Stimulated activated CD8-positive, alpha-beta memory T cell treated with anti-CD3 and anti-CD28 coated beads, Interleukin-7, amount 100 ng/mL, for 24 hours (primary cell): Measurements from ENCODE around the gene CHD9.
A peak's percentile ranks its signal among the peaks of the same experiment; 100 is the strongest.
"Not testable (repeated sequence)": the region's sequence is repeated elsewhere in the genome, so short reads cannot be mapped to it uniquely, and the experiment has no call there.

Experiments used
- DNase-seq: peaks from one replicate; pipeline ENCODE4 v3.0.0-alpha.2; 2020; ENCODE audit warnings: low read depth

Gene CHD9, protein sequence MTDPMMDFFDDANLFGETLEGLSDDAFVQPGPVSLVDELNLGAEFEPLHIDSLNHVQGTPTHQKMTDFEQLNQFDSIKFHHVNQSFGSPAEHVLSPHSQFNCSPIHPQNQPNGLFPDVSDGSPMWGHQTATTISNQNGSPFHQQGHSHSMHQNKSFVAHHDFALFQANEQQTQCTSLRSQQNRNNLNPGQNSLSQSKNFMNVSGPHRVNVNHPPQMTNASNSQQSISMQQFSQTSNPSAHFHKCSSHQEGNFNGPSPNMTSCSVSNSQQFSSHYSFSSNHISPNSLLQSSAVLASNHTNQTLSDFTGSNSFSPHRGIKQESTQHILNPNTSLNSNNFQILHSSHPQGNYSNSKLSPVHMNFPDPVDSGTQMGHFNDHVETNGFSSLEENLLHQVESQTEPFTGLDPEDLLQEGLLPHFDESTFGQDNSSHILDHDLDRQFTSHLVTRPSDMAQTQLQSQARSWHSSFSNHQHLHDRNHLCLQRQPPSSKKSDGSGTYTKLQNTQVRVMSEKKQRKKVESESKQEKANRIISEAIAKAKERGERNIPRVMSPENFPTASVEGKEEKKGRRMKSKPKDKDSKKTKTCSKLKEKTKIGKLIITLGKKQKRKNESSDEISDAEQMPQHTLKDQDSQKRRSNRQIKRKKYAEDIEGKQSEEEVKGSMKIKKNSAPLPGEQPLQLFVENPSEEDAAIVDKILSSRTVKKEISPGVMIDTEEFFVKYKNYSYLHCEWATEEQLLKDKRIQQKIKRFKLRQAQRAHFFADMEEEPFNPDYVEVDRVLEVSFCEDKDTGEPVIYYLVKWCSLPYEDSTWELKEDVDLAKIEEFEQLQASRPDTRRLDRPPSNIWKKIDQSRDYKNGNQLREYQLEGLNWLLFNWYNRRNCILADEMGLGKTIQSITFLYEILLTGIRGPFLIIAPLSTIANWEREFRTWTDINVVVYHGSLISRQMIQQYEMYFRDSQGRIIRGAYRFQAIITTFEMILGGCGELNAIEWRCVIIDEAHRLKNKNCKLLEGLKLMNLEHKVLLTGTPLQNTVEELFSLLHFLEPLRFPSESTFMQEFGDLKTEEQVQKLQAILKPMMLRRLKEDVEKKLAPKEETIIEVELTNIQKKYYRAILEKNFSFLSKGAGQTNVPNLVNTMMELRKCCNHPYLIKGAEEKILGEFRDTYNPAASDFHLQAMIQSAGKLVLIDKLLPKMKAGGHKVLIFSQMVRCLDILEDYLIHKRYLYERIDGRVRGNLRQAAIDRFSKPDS (N-terminal part only)

DNA sequence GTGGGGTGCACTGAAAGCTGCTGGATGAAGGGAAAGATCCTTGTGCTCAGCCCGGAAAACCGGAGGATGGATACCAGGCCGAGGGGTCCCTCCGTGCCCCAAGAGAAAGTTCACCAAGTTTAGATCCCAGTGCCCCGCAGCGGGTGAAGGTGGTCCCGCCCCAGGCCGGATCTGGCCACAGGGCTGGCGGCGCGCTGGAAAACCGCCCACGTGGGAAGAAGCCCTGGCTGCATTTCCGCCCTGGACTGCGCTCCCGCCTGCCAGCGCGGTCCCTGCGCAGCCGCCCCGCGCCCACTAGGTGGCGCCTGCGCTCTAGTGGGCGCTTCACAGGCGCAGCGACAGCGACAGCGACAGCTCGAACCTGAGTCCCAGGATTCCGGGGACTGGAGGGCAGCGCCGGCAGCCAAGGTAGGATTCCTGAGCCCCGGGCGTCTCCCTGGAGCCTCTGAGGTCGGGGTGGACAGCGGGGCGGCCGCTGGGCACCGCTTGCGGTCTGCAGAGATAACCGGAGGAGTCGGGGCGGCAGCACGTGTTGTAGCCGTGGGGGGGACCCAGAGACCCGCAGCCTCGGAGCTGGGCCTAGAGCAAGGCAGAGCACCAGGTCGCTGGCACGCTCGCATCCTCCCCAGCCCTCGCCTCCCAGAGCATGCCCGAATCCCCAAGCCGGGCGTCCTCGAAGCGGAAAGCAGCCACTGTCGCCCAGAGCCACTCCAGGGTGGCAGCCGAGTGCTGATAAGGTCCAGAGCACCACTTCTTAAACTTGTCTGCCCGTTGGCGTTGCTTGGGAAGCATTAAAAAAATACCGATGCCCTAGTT lies at the start of gene CHD9:
Gene CHD9 (plus strand): TSS at position 322 of the 816 bp plus-strand sequence. CDS start 101,099 bp downstream, outside the sequence.
- DNase-seq: peak; percentile 33

GRCh38 chr16:53007095-53007494 lies 47.7 kb upstream of the CHD9 start:
- no peak for DNase-seq

- no peak for DNase-seq
Measured at GRCh38 chr16:53014287-53014686, 40.5 kb upstream of the CHD9 start.

GRCh38 chr16:53018834-53019416 lies 35.9 kb upstream of the CHD9 start:
- DNase-seq: no peak

DNA sequence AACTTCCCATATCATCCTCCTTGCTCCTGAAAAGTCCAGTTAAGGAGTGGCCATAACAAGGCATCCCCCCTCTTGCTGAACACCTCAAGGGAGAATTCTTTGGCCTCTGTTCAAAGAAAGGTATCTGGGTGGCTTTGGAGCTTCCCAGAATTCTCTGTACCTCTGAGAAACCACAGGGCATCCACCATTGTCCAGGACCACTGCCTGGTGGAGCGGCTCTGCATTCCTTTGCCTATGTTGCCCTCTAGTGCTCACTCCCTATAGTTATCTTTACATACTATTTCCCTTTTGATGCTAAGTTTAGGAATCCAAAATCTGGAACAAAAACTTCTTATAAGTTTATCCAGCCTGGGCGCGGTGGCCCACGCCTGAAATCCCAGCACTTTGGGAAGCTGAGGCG lies 32.4 kb upstream of the CHD9 start:
- DNase-seq: no peak

DNA sequence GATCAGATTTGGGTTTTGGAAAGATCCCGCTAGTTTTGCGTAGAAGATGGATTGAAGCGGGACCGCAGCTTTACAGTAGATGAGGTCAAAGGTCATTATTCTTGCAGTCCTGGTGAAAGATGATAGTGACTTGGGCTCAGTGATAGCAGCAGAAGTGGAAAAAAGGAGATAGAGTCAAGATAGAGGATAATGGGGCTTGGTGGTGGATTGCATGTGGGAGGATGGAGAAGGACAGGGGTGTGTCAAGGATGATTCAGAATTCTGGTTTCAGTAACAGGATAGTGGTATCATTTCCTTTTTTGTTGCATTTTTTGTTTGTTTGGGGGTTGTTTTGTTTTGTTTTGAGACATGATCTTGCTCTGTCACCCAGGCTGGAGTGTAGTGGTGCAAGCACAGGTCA lies 30.7 kb upstream of the CHD9 start:
- no peak for DNase-seq

- no peak for DNase-seq
Measured at GRCh38 chr16:53029971-53030370, 24.8 kb upstream of the CHD9 start.

DNA sequence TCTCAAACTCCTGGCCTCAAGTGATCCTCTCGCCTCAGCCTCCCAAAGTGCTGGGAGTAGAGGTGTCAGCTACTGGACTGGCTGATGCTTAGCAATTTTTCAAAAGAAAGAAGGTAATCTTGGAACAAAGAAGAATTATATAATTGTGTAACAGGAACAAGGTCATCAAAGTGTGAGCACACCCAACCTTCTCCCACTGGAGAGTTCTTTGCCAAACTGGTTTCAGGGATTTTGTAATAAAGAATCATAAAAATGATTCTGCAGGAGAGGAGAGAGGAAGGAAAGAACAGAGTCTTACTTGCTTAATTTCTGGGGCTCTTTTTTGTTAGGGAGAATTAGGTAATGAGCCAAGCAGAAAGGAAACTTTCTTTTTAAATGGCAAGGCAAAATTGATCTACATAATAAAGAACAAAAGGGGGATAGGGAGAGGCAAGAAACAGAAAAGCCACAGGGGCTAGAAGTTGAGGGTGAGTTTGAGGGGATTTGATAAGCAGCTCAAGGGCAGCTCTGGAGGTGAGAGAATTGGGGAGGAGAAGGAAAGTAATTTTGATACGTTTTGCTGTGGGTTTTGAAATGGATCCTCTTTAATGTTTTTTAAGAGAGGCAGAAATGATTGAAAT lies 23.4 kb upstream of the CHD9 start:
- no peak for DNase-seq

GRCh38 chr16:53034306-53034705 lies 20.5 kb upstream of the CHD9 start:
- no peak for DNase-seq

DNA sequence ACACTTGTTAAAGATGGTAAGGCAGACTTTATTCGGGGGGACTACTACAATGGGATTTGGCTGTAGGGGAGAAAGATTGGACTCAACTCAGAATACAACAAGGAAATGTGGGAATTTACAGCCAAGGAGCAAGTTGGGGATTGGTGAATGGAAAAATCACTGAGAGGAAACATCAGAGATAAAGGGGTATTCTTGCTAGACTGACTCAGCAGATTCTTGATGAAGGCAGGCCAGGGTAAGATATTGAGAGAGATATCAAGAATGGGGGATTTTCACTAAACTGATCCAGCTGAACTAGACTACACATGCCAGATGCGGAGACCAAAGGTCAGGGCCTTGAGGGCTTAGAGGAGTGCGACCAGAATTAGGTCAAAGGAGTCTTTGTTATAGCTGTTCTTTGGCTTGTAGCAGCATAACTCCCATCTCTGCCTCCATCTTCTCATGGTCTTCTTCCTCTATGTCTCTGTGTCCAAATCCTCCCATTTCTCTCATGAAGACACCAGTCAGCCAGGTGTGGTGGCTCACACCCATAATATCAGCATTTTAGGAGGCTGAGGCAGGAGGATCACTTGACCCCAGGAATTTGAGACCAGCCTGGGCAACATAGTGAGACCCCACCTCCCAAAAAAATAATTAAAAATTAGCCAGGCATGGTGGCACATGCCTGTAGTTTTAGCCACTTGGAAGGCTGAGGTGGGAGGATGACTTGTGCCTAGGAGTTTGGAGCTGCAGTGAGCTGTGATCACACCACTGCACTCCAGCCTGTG lies 19.4 kb upstream of the CHD9 start:
- no peak for DNase-seq

GRCh38 chr16:53036066-53036465 lies 18.7 kb upstream of the CHD9 start:
- DNase-seq: no peak

DNA sequence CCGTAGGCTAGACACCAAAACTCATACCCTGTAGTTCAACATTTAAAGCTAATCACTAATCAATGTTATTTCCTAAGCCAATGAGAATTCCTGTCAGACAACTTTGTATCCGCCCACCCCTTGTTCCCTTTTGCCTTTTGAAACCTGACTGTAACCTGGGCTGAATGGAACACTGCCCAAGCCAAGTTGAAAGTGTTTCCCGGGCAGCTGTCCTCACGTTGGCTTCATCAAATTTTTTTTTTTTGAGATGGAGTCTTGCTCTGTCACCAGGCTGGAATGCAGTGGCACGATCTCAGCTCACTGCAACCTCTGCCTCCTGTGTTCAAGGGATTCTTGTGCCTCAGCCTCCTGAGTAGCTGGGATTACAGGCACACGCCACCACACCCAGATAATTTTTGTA lies 18.1 kb upstream of the CHD9 start:
- not testable (repeated sequence) for DNase-seq

DNA sequence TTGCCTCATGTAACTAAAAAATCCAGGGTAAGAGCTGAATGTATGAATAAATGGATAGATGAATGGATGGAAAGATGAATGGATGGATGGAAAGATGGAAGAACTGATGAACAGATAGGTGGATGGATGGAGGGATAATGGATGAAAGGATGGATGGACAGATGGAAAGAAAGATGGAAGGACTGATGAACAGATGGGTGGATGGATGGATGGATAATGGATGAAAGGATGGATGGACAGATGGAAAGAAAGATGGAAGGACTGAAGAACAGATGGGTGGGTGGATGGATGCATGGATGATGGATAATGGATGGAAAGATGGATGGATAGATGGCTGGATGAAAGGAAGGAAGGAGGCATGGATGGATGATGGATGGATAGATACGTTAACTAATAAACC lies 14.0 kb upstream of the CHD9 start:
- no peak for DNase-seq

DNA sequence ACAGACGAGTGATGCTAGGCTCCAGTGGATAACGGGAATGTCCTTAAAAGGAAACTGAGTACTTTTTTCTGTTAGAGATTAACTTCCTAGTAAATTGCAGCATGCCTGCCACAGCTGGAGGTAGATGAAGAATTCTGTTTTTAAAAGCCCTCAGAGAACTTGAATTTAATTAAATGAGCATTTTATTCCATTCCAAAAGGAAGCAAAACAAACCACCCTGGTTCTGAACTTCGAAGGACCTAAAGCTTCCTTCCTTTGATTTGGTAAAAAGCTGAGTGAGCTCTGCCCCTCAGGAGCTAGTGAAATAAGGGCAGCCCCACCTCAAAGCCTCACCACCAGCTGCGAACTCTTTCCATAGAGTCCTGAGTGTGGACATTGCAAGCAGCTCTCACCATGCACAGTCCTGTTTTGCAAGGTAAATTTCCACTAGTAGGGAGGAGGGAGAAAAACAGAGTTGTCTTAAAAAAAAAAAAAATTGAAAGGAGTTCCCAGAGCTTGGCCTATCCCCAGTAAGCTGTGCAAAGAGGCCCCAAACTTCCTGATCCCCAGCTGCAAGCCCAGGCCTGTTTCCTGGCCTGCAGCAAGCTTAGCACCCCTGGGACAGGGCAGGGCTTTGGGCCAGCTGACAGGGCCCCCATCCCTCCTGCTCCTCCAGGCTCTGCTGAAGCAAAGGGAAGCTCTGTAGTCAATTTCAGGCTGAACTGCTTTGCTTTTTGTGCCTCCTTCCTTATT lies 13.3 kb upstream of the CHD9 start:
- DNase-seq: no peak

DNA sequence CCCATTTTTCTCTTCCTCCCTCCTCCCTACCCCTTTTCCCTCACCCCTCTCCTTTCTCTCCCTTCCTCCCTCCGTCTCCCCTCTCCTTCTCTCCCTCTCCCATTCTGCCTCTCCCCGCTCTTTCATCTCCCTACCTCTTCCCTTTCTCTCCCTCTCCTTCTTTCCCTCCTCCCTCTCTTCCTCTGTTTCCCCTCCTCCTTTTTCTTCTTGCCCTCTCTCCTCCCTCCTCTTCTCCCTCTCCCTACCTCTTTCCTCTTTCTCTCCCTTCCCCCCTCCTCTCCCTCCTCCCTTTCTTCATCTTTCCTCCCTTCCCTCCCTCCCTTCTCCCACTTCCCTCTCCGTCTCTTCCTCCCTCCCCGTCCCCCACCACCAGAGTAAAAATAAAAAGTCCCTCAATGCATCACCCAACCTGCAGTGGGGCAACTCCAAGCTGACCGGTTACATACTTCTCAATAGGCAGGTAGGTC lies 12.5 kb upstream of the CHD9 start:
- no peak for DNase-seq

GRCh38 chr16:53043428-53043831 lies 11.4 kb upstream of the CHD9 start:
- DNase-seq: no peak

DNA sequence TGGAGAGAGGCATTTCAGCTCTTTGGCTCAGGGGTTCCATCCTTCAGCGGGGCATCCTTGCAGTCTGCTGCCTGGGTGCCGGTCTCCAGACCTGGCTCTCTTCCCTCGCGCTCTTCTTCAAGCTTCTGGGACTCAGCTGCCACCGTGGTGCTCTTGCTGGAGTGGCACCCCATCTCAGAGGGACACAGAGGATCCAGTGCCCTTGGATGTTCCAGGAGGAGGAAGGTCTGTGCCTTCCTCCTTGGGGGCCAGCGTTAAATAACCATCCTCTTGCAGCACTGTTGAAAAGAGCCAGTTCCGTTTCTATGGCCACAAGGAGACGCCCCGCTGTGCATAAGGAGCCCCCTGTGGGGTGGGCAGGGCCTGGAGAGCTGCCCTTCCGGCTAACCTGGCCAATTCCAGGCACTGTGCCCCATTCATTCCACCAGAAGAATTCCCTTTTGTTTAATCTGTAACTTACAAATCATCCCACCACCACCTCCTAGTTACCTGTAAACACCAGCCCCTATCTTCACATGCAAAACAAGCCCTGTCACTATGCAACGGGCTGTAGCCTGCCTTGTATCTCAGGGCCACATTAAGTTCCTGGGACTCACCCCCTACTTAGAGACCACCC lies 10.7 kb upstream of the CHD9 start:
- DNase-seq: no peak
